H1 (cell line): ENCODE results near the gene MIER3. TPM values are rescaled to one million over a fixed set of nuclear protein-coding genes. Genes with fewer than 3 reads are reported as not detected.

Source experiments
- CTCF ChIA-PET: fragments of 300-600 bp; sonication (Branson Sonifier 250); formaldehyde crosslinking; loops from one replicate; lab custom pipeline; 2021; ENCODE audit not compliant: partially characterized antibody; lab: Charles Lee
- POLR2A ChIA-PET: fragments of 300-600 bp; sonication (Branson Sonifier 250); formaldehyde crosslinking; loops from one replicate; lab custom pipeline; 2021; ENCODE audit warnings: inconsistent platforms; ENCODE audit not compliant: partially characterized antibody; lab: Charles Lee
- DNase-seq, 2 experiments: peaks; one replicate each; pipeline versions ENCODE4 v3.0.0 to v3.0.0-alpha.2; 2010 to 2022; ENCODE audit warnings: low spot score in 2 of 2, low read depth in 1 of 2, mixed read lengths in 1 of 2
- FAIRE-seq: peaks from 2 replicates; lab custom pipeline; 2011; peaks lifted over from hg19 to GRCh38; lab: Jason Lieb, UNC
- H2AFZ ChIP-seq: 2 replicates; pipeline ENCODE4 v1.8.1; 2012; ENCODE audit warnings: low read length, inconsistent platforms
- H2AK5ac ChIP-seq: 2 replicates; pipeline ENCODE4 v1.6.1; 2013; ENCODE audit warnings: low read depth, low read length
- H2BK120ac ChIP-seq: replicated peaks from 2 replicates; pipeline ENCODE3; 2013; ENCODE audit warnings: low read depth, low read length, inconsistent platforms
- H2BK12ac ChIP-seq: 2 replicates; pipeline ENCODE4 v1.6.1; 2013; ENCODE audit warnings: low read depth, low read length
- H2BK15ac ChIP-seq: 2 replicates; pipeline ENCODE4 v1.6.1; 2013; ENCODE audit warnings: low read length
- H2BK20ac ChIP-seq: 2 replicates; pipeline ENCODE4 v1.6.1; 2013; ENCODE audit warnings: low read length
- H2BK5ac ChIP-seq: 2 replicates; pipeline ENCODE4 v1.6.1; 2013; ENCODE audit warnings: low read depth, low read length
- H3K14ac ChIP-seq: 2 replicates; pipeline ENCODE4 v1.6.1; 2013; ENCODE audit warnings: inconsistent platforms; ENCODE audit not compliant: insufficient read length
- H3K18ac ChIP-seq: 2 replicates; pipeline ENCODE4 v1.6.1; 2013; ENCODE audit warnings: low read length; ENCODE audit errors: extremely low read depth
- H3K23ac ChIP-seq: 2 replicates; pipeline ENCODE4 v1.6.1; 2013; ENCODE audit warnings: inconsistent platforms; ENCODE audit not compliant: insufficient read length
- H3K23me2 ChIP-seq: 2 replicates; pipeline ENCODE4 v1.6.1; 2013; ENCODE audit warnings: low read depth, low read length
- H3K27ac ChIP-seq: 2 replicates; pipeline ENCODE4 v1.6.1; 2011; ENCODE audit warnings: low read depth, low read length, inconsistent platforms
- H3K27me3 ChIP-seq, 4 experiments: replicated peaks in 1 of 4; 1 replicate in 1 of 4; 2 replicates in 3 of 4; pipeline versions ENCODE4 v1.6.1 to v1.8.1; 2011 to 2013; ENCODE audit warnings: low read length in 3 of 4, mild to moderate bottlenecking in 3 of 4, inconsistent platforms in 2 of 4, mixed read lengths in 2 of 4, moderate library complexity in 1 of 4; ENCODE audit not compliant: control insufficient read depth in 3 of 4, insufficient read depth in 3 of 4; ENCODE audit errors: extremely low read depth in 1 of 4
- H3K36me3 ChIP-seq, 4 experiments: 2 replicates each; pipeline versions ENCODE4 v1.6.1 to v1.8.1; 2011 to 2013; ENCODE audit warnings: mild to moderate bottlenecking in 4 of 4, low read length in 3 of 4, moderate library complexity in 2 of 4, control low read depth in 1 of 4, inconsistent platforms in 1 of 4; ENCODE audit not compliant: insufficient read depth in 4 of 4, control insufficient read depth in 2 of 4
- H3K4ac ChIP-seq: replicated peaks from 2 replicates; pipeline ENCODE3; 2013; ENCODE audit warnings: low read length, low read depth, mixed read lengths, inconsistent platforms; ENCODE audit not compliant: insufficient read length
- H3K4me1 ChIP-seq, 4 experiments: replicated peaks in 1 of 4; 1 replicate in 1 of 4; 2 replicates in 3 of 4; pipeline versions ENCODE4 v1.6.1 to v1.8.1; 2011 to 2013; ENCODE audit warnings: low read length in 3 of 4, inconsistent platforms in 2 of 4, mixed read lengths in 1 of 4; ENCODE audit not compliant: insufficient read depth in 4 of 4, control insufficient read depth in 3 of 4
- H3K4me2 ChIP-seq, 2 experiments: 2 replicates each; pipeline versions ENCODE4 v1.6.1 to v1.8.1; 2011 to 2013; ENCODE audit warnings: low read depth in 2 of 2, low read length in 2 of 2, control low read depth in 1 of 2, inconsistent platforms in 1 of 2, mild to moderate bottlenecking in 1 of 2; ENCODE audit not compliant: insufficient read depth in 1 of 2
- H3K4me3 ChIP-seq, 4 experiments: fragments of 200-600, 300-600 bp in 1 of 4; sonication (generic), shearing (Covaris generic), sonication (Bioruptor Twin) in 1 of 4; 2 replicates each; pipeline versions ENCODE4 v1.5.1 to v1.8.1; 2011 to 2016; ENCODE audit warnings: low read length in 4 of 4, low read depth in 3 of 4, control low read depth in 2 of 4, inconsistent platforms in 2 of 4, mild to moderate bottlenecking in 2 of 4, mixed read lengths in 1 of 4, moderate library complexity in 1 of 4; ENCODE audit not compliant: insufficient read depth in 2 of 4; ENCODE audit errors: extremely low read depth in 1 of 4
- H3K56ac ChIP-seq: replicated peaks from 2 replicates; pipeline ENCODE3; 2013; ENCODE audit warnings: low read depth, mild to moderate bottlenecking, mixed read lengths, low read length, inconsistent platforms; ENCODE audit not compliant: insufficient read length
- H3K79me1 ChIP-seq: 2 replicates; pipeline ENCODE4 v1.6.1; 2013; ENCODE audit warnings: low read depth, low read length, control low read depth
- H3K79me2 ChIP-seq, 2 experiments: 2 replicates each; pipeline versions ENCODE4 v1.6.1 to v1.8.1; 2012 to 2013; ENCODE audit warnings: low read length in 2 of 2, mild to moderate bottlenecking in 2 of 2, inconsistent platforms in 1 of 2; ENCODE audit not compliant: insufficient read depth in 2 of 2, control insufficient read depth in 1 of 2
- H3K9ac ChIP-seq, 4 experiments: replicated peaks in 1 of 4; 1 replicate in 1 of 4; 2 replicates in 3 of 4; pipeline versions ENCODE4 v1.6.1 to v1.8.1; 2011 to 2013; ENCODE audit warnings: low read depth in 3 of 4, low read length in 3 of 4, control low read depth in 2 of 4, mild to moderate bottlenecking in 2 of 4, moderate library complexity in 2 of 4, inconsistent platforms in 1 of 4; ENCODE audit errors: extremely low read depth in 1 of 4
- H3K9me3 ChIP-seq, 2 experiments: 2 replicates each; pipeline versions ENCODE4 v1.6.1 to v1.8.1; 2012 to 2013; ENCODE audit warnings: mild to moderate bottlenecking in 2 of 2, moderate library complexity in 2 of 2, control low read depth in 1 of 2, inconsistent platforms in 1 of 2, low read depth in 1 of 2, low read length in 1 of 2, mixed read lengths in 1 of 2; ENCODE audit not compliant: insufficient read depth in 2 of 2
- H4K20me1 ChIP-seq, 2 experiments: replicated peaks in 1 of 2; 2 replicates each; pipeline versions ENCODE3 to v1.8.1; 2011 to 2013; ENCODE audit warnings: inconsistent platforms in 2 of 2, low read length in 2 of 2, mild to moderate bottlenecking in 1 of 2; ENCODE audit not compliant: insufficient read depth in 2 of 2, control insufficient read depth in 1 of 2
- H4K5ac ChIP-seq: 2 replicates; pipeline ENCODE4 v1.6.1; 2013; ENCODE audit warnings: low read length, low read depth, mixed read lengths, inconsistent platforms; ENCODE audit not compliant: insufficient read length
- H4K8ac ChIP-seq: 2 replicates; pipeline ENCODE4 v1.8.0; 2013; ENCODE audit warnings: mild to moderate bottlenecking, moderate library complexity, low read length, inconsistent platforms; ENCODE audit not compliant: insufficient read depth; ENCODE audit errors: extremely low read depth
- H4K91ac ChIP-seq: replicated peaks from 2 replicates; pipeline ENCODE3; 2013; ENCODE audit warnings: low read length, mixed read lengths, inconsistent platforms; ENCODE audit not compliant: insufficient read length
- CHD2 ChIP-seq: IDR thresholded peaks from 2 replicates; pipeline ENCODE4 v1.6.1; 2012; ENCODE audit warnings: low read length, improper control_type of control experiment
- CREB1 ChIP-seq: IDR thresholded peaks from 2 replicates; pipeline ENCODE4 v1.6.1; 2012; ENCODE audit warnings: inconsistent platforms
- KDM4A ChIP-seq: IDR thresholded peaks from one replicate; pipeline ENCODE4 v1.7.1; 2012; ENCODE audit warnings: low read depth, mild to moderate bottlenecking, moderate library complexity, low read length, inconsistent platforms; ENCODE audit not compliant: severe bottlenecking
- NRF1 ChIP-seq: IDR thresholded peaks from 2 replicates; pipeline ENCODE4 v1.6.1; 2011; ENCODE audit warnings: mild to moderate bottlenecking, low read depth, low read length, improper control_type of control experiment
- PHF8 ChIP-seq: fragments of 200-600 bp; sonication (generic); conservative IDR thresholded peaks from 2 replicates; pipeline ENCODE4 v1.7.1; 2012; ENCODE audit warnings: low read depth, mild to moderate bottlenecking, inconsistent platforms, low read length, moderate library complexity
- POLR2AphosphoS5 ChIP-seq: IDR thresholded peaks from 2 replicates; pipeline ENCODE4 v1.6.1; 2011; ENCODE audit warnings: low read depth, low read length
- TAF1 ChIP-seq: IDR thresholded peaks from 2 replicates; pipeline ENCODE4 v1.6.1; 2011; ENCODE audit warnings: mild to moderate bottlenecking, low read depth, low read length
- TAF7 ChIP-seq: optimal IDR thresholded peaks from 2 replicates; pipeline ENCODE3; 2011; ENCODE audit warnings: low read depth, mild to moderate bottlenecking, inconsistent platforms, low read length, moderate library complexity, borderline replicate concordance
- YY1 ChIP-seq: IDR thresholded peaks from 2 replicates; pipeline ENCODE4 v1.6.1; 2011; ENCODE audit warnings: low read depth, mild to moderate bottlenecking, low read length
- WGBS, 2 experiments: shearing (Covaris generic) in 1 of 2; methylation state at CpG; one replicate each; pipeline versions ENCODE4 v1.1.6 to v1.1.7; 2013 to 2015; ENCODE audit warnings: low lambda C conversion rate in 2 of 2, mixed read lengths in 2 of 2, inconsistent platforms in 1 of 2, low coverage in 1 of 2, missing lambda C conversion rate in 1 of 2; ENCODE audit not compliant: insufficient replicate concordance in 2 of 2, insufficient coverage in 1 of 2, insufficient read length in 1 of 2; ENCODE audit errors: extremely low coverage in 1 of 2, missing lambda C conversion rate in 1 of 2; 5-methylcytosine and 5-hydroxymethylcytosine counted together
- polyA plus RNA-seq, 7 experiments: library from polyadenylated mRNA; depleted of rRNA in 3 of 7; stranded (reverse) in 5 of 7; unstranded in 2 of 7; fragments of >200 nt in 5 of 7; fragments of 200-250 nt in 2 of 7; gene quantifications; 1 replicate in 5 of 7; 2 replicates in 1 of 7; 4 replicates in 1 of 7; pipeline versions ENCODE4 v1.2.1 to v1.2.3, GENCODE V29; 2011 to 2013; ENCODE audit warnings: missing spikeins in 2 of 7, mixed read lengths in 2 of 7
- total RNA-seq: library from RNA; stranded (reverse); fragmentation: NEBNext Ultra II Directional; extraction: Animal tissue kit (Norgen Biotek cat#: 25700); gene quantifications from 2 replicates; pipeline ENCODE4 v1.2.1, GENCODE V29; 2021
- TF ChIP-seq, protein P1 (sequence below): IDR thresholded peaks from 2 replicates; pipeline ENCODE4 v1.6.1; 2012; ENCODE audit warnings: inconsistent platforms

The MIER3 gene
- total and polyA plus RNA-seq, 2 of the 8 experiments (the other 6 are each of a cell fraction or from before 2014, with no cell fraction given), result 9.6 to 33.3 TPM

DNA sequence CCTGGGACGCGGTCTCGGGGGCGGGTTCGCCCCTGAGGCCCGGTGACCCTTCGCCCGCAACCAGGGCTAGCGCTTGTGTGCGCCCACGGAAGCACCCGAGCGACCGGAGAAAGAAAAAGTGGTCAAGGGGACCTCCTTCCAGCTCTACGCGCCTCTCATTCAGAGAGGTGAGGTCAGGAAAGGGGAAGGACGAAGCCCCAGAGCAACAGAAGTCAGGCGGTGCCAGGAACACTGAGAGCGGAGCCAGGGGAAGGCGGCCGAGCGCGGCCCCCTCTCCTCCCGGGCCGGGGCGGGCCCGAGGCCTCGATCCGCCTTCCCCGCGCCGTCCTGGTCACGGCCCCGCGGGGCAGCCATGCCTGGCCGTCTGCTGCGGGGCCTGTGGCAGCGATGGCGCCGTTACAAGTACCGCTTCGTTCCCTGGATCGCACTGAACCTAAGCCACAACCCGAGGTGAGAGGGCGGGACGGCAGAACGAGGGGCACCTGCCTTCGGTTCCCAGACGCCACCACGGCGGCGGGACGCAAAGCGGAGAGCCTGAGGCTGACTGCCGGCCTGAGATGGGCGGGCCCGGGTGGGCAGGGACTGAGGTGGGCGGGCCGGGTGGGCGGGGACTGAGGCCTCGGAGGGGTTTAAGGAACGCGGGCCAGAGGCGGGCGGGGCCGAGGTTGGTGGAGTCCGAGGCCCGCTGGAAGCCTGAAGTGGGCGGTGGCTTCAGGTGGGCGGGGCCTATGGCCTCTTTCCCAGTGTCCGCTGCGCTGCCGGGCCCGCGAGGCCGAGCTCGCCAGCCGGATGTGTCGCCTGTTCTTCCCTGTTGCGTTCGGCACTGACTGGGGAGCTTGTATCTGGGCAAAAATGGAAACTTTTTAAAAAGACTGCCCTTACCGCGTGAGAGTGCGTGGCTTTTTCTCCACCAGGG, 42.4 kb downstream of the MIER3 start, which contains the start of gene SETD9:
TSS of gene SETD9 (plus strand) at position 303 of the 916 bp plus-strand sequence. CDS start at position 353, 50 bp downstream.
- Histone ChIP-seq H3K36me3 (no peaks in the 10 kb centered on the region), H3K79me1 (no peaks in the 10 kb centered on the region), H3K79me2 (no peaks in the 10 kb centered on the region; a peak in 1 of 4 replicates), H2AFZ (peak within 1 kb of the TSS; percentile 93), H3K27me3 (no peaks in the 10 kb centered on the region), H3K4me2 (peak within 1 kb of the TSS; percentile 90 to 95), H3K23me2 (peaks cover 12% of the 10 kb centered on the region), H3K14ac (no peak within 1 kb of the TSS), H3K56ac (peak within 1 kb of the TSS; percentile 82), H3K23ac (no peak within 1 kb of the TSS), H2BK120ac (no peak within 1 kb of the TSS), H2BK20ac (no peak within 1 kb of the TSS), H3K18ac (peak within 1 kb of the TSS; percentile 97), H4K5ac (peak within 1 kb of the TSS; percentile 98), H2BK15ac (peak within 1 kb of the TSS; percentile 67; the same call in 1 of the 2 replicates), H4K91ac (peak within 1 kb of the TSS; percentile 98), H3K9ac (peak within 1 kb of the TSS; percentile 88 to 98 (median 94)), H2AK5ac (peak within 1 kb of the TSS; percentile 79; the same call in 1 of the 2 replicates), H3K4me1 (peaks cover 0 to 11% (median 5%) of the 10 kb centered on the region in 4 experiments; a peak in 5 of 7 replicates), H3K4ac (peak within 1 kb of the TSS; percentile 82), H2BK5ac (peak within 1 kb of the TSS; percentile 96), H4K20me1 (no peaks in the 10 kb centered on the region), H3K4me3 (peak within 1 kb of the TSS; percentile 64 to 87 (median 79)), H3K9me3 (no peaks in the 10 kb centered on the region), H4K8ac (peak within 1 kb of the TSS; percentile 97; the same call in 1 of the 2 replicates), H2BK12ac (peak within 1 kb of the TSS; percentile 75; the same call in 1 of the 2 replicates), H3K27ac (peak within 1 kb of the TSS; percentile 93)
- DNase-seq (peak; percentile 95 to 96), FAIRE-seq (no peak)
- POLR2A ChIA-PET, result interaction anchor here (0.6 to 3.1 kb wide), 25 partner anchors 9 to 488 kb away, joined by 3 to 30 read pairs (median 3); partner anchors contain the start of gene GPBP1
- WGBS, 2 experiments, result 1% methylated on average over 49 of the region's 84 CpGs; no CpG with 5 or more reads in 1 of the 2 experiments
- CTCF ChIA-PET, result interaction anchor here (0.7 to 3.2 kb wide), 8 partner anchors 8 to 639 kb away, joined by 3 to 14 read pairs (median 4); no protein-coding TSS in a partner anchor
- peak; percentile 96 for TF ChIP-seq PHF8
- TF ChIP-seq, protein P1, sequence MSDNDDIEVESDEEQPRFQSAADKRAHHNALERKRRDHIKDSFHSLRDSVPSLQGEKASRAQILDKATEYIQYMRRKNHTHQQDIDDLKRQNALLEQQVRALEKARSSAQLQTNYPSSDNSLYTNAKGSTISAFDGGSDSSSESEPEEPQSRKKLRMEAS, result peak; percentile 75
- peak; percentile 61 for TF ChIP-seq TAF7
- 0 out of 2 replicates have a peak, but pooled peaks have one; percentile 1 for TF ChIP-seq NRF1
- TF ChIP-seq KDM4A, result peak; percentile 42
- peak; percentile 97 for TF ChIP-seq TAF1
- TF ChIP-seq POLR2AphosphoS5, result peak; percentile 94
- 0 out of 2 replicates have a peak, but pooled peaks have one; percentile 5 for TF ChIP-seq CREB1
- TF ChIP-seq CHD2, result no peak
- TF ChIP-seq YY1, result peak; percentile 36; the same call in 1 of the 2 replicates
